ENCODE measurements around the gene BCL2L14.

- TF ChIP-seq CTCF (IDR thresholded peaks at IDR 0.05) (no peak), POLR2A (IDR thresholded peaks at IDR 0.05) (no peak)
Measured at GRCh38 chr12:12070674-12071656, at the start of gene BCL2L14.
